ENCODE measurements around the gene RIC8B.

RIC8B gene

DNA sequence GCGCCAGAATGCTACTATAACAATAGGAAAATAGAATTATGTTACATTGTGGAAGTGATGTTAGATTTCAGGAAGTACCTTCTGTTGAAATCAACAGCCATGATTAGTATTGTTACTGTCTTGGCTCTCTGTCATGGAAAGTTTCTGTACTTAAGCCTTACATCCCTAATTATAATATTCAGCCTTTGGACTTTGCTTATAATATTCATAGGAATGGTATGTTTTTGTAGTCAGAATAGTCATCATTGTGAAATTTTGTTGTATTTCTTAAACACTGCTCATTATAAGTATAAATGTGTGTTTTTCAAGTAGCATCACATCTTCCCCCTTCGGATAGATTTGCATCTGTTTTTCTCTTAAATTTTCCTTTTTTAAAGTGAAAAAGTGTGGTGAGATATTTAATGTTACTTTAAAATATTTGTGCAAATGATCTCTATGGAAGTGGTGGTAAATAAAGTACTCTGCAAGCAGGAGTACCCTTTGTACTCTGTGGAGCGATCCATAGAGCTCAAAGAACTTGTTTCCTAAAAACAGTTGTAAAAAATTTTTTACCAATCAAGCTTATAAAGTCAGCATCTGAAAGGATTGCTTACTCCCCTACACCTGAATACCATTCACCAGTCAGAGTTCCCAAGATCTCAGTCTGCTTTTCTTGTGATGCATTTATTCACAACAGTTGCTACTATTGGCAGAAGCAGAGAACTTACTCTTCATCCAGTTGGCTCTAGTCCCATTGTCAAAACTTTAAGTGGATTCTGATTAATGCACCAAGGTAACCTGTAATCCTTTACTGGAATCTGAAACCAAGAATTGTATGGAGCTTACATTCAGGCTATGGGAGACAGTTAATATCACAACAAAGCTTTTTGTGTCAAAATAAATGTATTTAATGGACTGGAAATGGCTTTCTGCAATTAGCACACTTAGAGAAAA lies 87.8 kb downstream of the RIC8B start:
- no peaks in the 10 kb centered on the region for H3K9me2 ChIP-seq (replicated peaks; ENCODE audit: control insufficient read depth, low read length)
- H3K36me3 ChIP-seq (ENCODE audit: control insufficient read depth, low read length) = no peaks in the 10 kb centered on the region; the same call in 1 of the 2 replicates
- H3K27me3 ChIP-seq (ENCODE audit: control insufficient read depth, low read length) = no peaks in the 10 kb centered on the region
- no peak overlapping the region for H3K27ac ChIP-seq (ENCODE audit: low read depth, low read length)
- H3K4me1 ChIP-seq (ENCODE audit: control insufficient read depth, low read length) = 0 out of 2 replicates have a peak, but pooled peaks cover 2% of the 10 kb centered on the region
- no peak overlapping the region for H3K4me3 ChIP-seq (ENCODE audit: low read length)
- no peak overlapping the region for H3K4me2 ChIP-seq (ENCODE audit: low read length)
- no peaks in the 10 kb centered on the region for H3F3A ChIP-seq (ENCODE audit: control insufficient read depth, insufficient read depth)
- TF ChIP-seq, protein P1, sequence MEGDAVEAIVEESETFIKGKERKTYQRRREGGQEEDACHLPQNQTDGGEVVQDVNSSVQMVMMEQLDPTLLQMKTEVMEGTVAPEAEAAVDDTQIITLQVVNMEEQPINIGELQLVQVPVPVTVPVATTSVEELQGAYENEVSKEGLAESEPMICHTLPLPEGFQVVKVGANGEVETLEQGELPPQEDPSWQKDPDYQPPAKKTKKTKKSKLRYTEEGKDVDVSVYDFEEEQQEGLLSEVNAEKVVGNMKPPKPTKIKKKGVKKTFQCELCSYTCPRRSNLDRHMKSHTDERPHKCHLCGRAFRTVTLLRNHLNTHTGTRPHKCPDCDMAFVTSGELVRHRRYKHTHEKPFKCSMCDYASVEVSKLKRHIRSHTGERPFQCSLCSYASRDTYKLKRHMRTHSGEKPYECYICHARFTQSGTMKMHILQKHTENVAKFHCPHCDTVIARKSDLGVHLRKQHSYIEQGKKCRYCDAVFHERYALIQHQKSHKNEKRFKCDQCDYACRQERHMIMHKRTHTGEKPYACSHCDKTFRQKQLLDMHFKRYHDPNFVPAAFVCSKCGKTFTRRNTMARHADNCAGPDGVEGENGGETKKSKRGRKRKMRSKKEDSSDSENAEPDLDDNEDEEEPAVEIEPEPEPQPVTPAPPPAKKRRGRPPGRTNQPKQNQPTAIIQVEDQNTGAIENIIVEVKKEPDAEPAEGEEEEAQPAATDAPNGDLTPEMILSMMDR (IDR thresholded peaks at IDR 0.05; ENCODE audit: low read depth, low read length, poor library complexity, severe bottlenecking) = no peak
- H3K9me3 ChIP-seq (ENCODE audit: control insufficient read depth, insufficient read depth, low read length) = no peaks in the 10 kb centered on the region
- no peaks in the 10 kb centered on the region for H4K20me1 ChIP-seq (ENCODE audit: control insufficient read depth, insufficient read depth, low read depth, low read length)
- H3K79me2 ChIP-seq (ENCODE audit: control insufficient read depth, low read length) = no peaks in the 10 kb centered on the region

DNA sequence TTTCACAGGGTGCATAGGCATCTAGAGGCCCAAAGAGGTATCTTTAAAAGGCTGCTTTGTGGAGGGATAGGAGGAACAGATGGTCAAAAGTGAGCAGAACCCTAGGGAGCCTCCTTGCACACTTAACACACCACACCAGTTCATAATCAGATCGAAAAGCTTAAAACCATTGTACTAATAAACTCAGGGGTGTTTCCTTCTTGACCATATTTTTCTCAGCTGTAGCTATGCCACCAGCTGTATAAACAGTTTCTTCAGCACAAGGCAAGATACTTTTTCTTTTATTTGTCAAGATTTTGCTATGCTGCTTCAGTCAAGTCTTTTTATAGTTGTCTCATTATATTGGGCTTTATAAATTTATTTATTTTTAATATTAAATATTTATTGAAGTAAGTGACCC lies 88.7 kb downstream of the RIC8B start:
- H3K4me1 ChIP-seq (ENCODE audit: control insufficient read depth, low read length) = 0 out of 2 replicates have a peak, but pooled peaks cover 2% of the 10 kb centered on the region
- H3K4me3 ChIP-seq (ENCODE audit: low read length) = no peak overlapping the region
- no peaks in the 10 kb centered on the region for H3K9me2 ChIP-seq (replicated peaks; ENCODE audit: control insufficient read depth, low read length)
- H3K36me3 ChIP-seq (ENCODE audit: control insufficient read depth, low read length) = no peaks in the 10 kb centered on the region; the same call in 1 of the 2 replicates
- H3K9me3 ChIP-seq (ENCODE audit: control insufficient read depth, insufficient read depth, low read length) = no peaks in the 10 kb centered on the region
- H3K79me2 ChIP-seq (ENCODE audit: control insufficient read depth, low read length) = no peaks in the 10 kb centered on the region
- H3F3A ChIP-seq (ENCODE audit: control insufficient read depth, insufficient read depth) = no peaks in the 10 kb centered on the region
- no peak overlapping the region for H3K27ac ChIP-seq (ENCODE audit: low read depth, low read length)
- no peaks in the 10 kb centered on the region for H3K27me3 ChIP-seq (ENCODE audit: control insufficient read depth, low read length)
- no peak overlapping the region for H3K4me2 ChIP-seq (ENCODE audit: low read length)
- no peak for TF ChIP-seq EZH2phosphoT487 (IDR thresholded peaks at IDR 0.05; ENCODE audit: borderline replicate concordance, low read length)
- TF ChIP-seq, protein P1 (IDR thresholded peaks at IDR 0.05; ENCODE audit: low read depth, low read length, poor library complexity, severe bottlenecking) = no peak
- H4K20me1 ChIP-seq (ENCODE audit: control insufficient read depth, insufficient read depth, low read depth, low read length) = no peaks in the 10 kb centered on the region

DNA sequence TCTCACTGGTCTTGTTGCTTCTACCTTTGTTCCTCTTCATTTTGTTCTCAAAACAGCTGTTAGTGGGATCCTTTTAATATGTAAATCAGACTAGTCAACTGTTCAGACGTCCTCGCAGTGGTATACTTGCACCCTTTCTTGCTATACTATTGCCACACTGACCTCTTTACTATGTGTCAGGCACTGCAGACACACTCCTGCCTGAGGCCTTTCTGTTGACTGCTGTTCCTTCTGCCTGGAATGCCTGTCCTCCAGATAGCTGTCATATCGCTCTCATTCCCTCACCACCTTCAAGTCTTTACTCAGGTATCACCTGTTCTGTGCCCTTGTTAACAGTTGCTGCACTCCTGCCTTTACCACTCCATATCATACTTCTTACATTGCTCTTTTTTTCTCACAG lies 91.2 kb downstream of the RIC8B start:
- H3K4me2 ChIP-seq (ENCODE audit: low read length) = no peak overlapping the region
- H3F3A ChIP-seq (ENCODE audit: control insufficient read depth, insufficient read depth) = no peaks in the 10 kb centered on the region
- H3K27me3 ChIP-seq (ENCODE audit: control insufficient read depth, low read length) = no peaks in the 10 kb centered on the region
- no peaks in the 10 kb centered on the region for H3K79me2 ChIP-seq (ENCODE audit: control insufficient read depth, low read length)
- no peaks in the 10 kb centered on the region for H3K9me2 ChIP-seq (replicated peaks; ENCODE audit: control insufficient read depth, low read length)
- no peaks in the 10 kb centered on the region for H4K20me1 ChIP-seq (ENCODE audit: control insufficient read depth, insufficient read depth, low read depth, low read length)
- H3K27ac ChIP-seq (ENCODE audit: low read depth, low read length) = no peak overlapping the region
- H3K36me3 ChIP-seq (ENCODE audit: control insufficient read depth, low read length) = no peaks in the 10 kb centered on the region; the same call in 1 of the 2 replicates
- H3K4me1 ChIP-seq (ENCODE audit: control insufficient read depth, low read length) = 0 out of 2 replicates have a peak, but pooled peaks cover 2% of the 10 kb centered on the region
- H3K9me3 ChIP-seq (ENCODE audit: control insufficient read depth, insufficient read depth, low read length) = no peaks in the 10 kb centered on the region
- no peak overlapping the region for H3K4me3 ChIP-seq (ENCODE audit: low read length)
- TF ChIP-seq, protein P1 (IDR thresholded peaks at IDR 0.05; ENCODE audit: low read depth, low read length, poor library complexity, severe bottlenecking) = no peak
- no peak for TF ChIP-seq EZH2phosphoT487 (IDR thresholded peaks at IDR 0.05; ENCODE audit: borderline replicate concordance, low read length)
